GM23338 (cell line): ENCODE data around the gene CACNA1A. TPM values are rescaled to one million over a fixed set of nuclear protein-coding genes. Genes with fewer than 3 reads are reported as not detected.

Experiments used
- ATAC-seq: fragments of 200-7000 bp; cut with Tn5 transposase; 3 replicates; pipeline ENCODE4 v1.9.1; 2020
- DNase-seq: peaks from one replicate; pipeline ENCODE4 v3.0.0-alpha.2; 2015; ENCODE audit warnings: low spot score
- H2AFZ ChIP-seq: fragments of 200-600 bp; sonication (generic); 2 replicates; pipeline ENCODE4 v1.8.0; 2016; ENCODE audit warnings: antibody characterized with exemption, mild to moderate bottlenecking, moderate library complexity
- H3F3A ChIP-seq: fragments of 200-600 bp; sonication (generic); replicated peaks from 2 replicates; pipeline ENCODE4 v1.8.0; 2017; ENCODE audit warnings: antibody characterized with exemption, mixed run types, low read depth
- H3K27ac ChIP-seq: fragments of 200-600 bp; sonication (generic); 2 replicates; pipeline ENCODE4 v1.6.1; 2016; ENCODE audit warnings: low read depth
- H3K27me3 ChIP-seq: fragments of 200-600 bp; sonication (generic); 2 replicates; pipeline ENCODE4 v1.8.0; 2016; ENCODE audit warnings: mild to moderate bottlenecking, mixed run types, moderate library complexity; ENCODE audit not compliant: insufficient read depth
- H3K36me3 ChIP-seq: fragments of 200-600 bp; sonication (generic); 2 replicates; pipeline ENCODE4 v1.8.0; 2016; ENCODE audit warnings: mild to moderate bottlenecking; ENCODE audit not compliant: insufficient read depth
- H3K4me1 ChIP-seq: fragments of 200-600 bp; sonication (generic); 2 replicates; pipeline ENCODE4 v1.8.0; 2016; ENCODE audit warnings: mild to moderate bottlenecking, moderate library complexity; ENCODE audit not compliant: insufficient read depth
- H3K4me2 ChIP-seq: fragments of 200-600 bp; sonication (generic); 2 replicates; pipeline ENCODE4 v1.7.1; 2017; ENCODE audit warnings: mixed run types
- H3K4me3 ChIP-seq: fragments of 200-600 bp; sonication (generic); 2 replicates; pipeline ENCODE4 v1.6.1; 2016; ENCODE audit warnings: mixed run types
- H3K79me2 ChIP-seq: fragments of 200-600 bp; sonication (generic); replicated peaks from 2 replicates; pipeline ENCODE4 v1.8.0; 2017; ENCODE audit warnings: mild to moderate bottlenecking; ENCODE audit not compliant: insufficient read depth
- H3K9me2 ChIP-seq: fragments of 200-600 bp; sonication (generic); 2 replicates; pipeline ENCODE4 v1.8.0; 2017; ENCODE audit not compliant: insufficient read depth
- H4K20me1 ChIP-seq: fragments of 200-600 bp; sonication (generic); replicated peaks from 2 replicates; pipeline ENCODE4 v1.8.0; 2017; ENCODE audit warnings: mild to moderate bottlenecking; ENCODE audit not compliant: insufficient read depth
- H3K27ac Mint-ChIP-seq: 2 replicates; pipeline ENCODE4 v1.8.0; 2020; ENCODE audit warnings: inconsistent platforms, mild to moderate bottlenecking, moderate library complexity, mixed read lengths
- H3K27me3 Mint-ChIP-seq: 3 replicates; pipeline ENCODE4 v1.8.0; 2022; ENCODE audit warnings: low read depth, mild to moderate bottlenecking, moderate library complexity, mixed read lengths, inconsistent platforms; ENCODE audit not compliant: insufficient read depth, poor library complexity
- H3K36me3 Mint-ChIP-seq: 3 replicates; pipeline ENCODE4 v1.8.0; 2021; ENCODE audit warnings: low read depth, mild to moderate bottlenecking, inconsistent platforms, moderate library complexity, mixed read lengths
- H3K4me1 Mint-ChIP-seq: 3 replicates; pipeline ENCODE4 v1.8.0; 2020; ENCODE audit warnings: mild to moderate bottlenecking, inconsistent platforms, mixed read lengths
- H3K4me3 Mint-ChIP-seq: 3 replicates; pipeline ENCODE4 v1.8.0; 2021; ENCODE audit warnings: moderate library complexity, mild to moderate bottlenecking, inconsistent platforms, mixed read lengths
- H3K9me3 Mint-ChIP-seq: 3 replicates; pipeline ENCODE4 v1.8.0; 2020; ENCODE audit warnings: moderate library complexity, mild to moderate bottlenecking, inconsistent platforms, mixed read lengths
- EZH2phosphoT487 ChIP-seq: fragments of 200-600 bp; sonication (generic); IDR thresholded peaks from one replicate; pipeline ENCODE4 v1.8.1; 2018; ENCODE audit warnings: antibody characterized with exemption; ENCODE audit not compliant: unreplicated experiment
- JUNB ChIP-seq: IDR thresholded peaks from one replicate; pipeline ENCODE4 v1.6.1; 2016; ENCODE audit warnings: antibody characterized with exemption; ENCODE audit not compliant: unreplicated experiment
- POLR2AphosphoS5 ChIP-seq: IDR thresholded peaks from 2 replicates; pipeline ENCODE4 v1.6.1; 2016; ENCODE audit warnings: antibody characterized with exemption, low read depth
- REST ChIP-seq: IDR thresholded peaks from one replicate; pipeline ENCODE4 v1.6.1; 2018; ENCODE audit warnings: antibody characterized with exemption; ENCODE audit not compliant: unreplicated experiment
- ZNF114 ChIP-seq: fragments of 250-450 bp; sonication (Bioruptor Pico); IDR thresholded peaks from 2 replicates; pipeline ENCODE4 v1.5.0; 2020; ENCODE audit warnings: mild to moderate bottlenecking, moderate library complexity
- polyA plus RNA-seq: library from polyadenylated mRNA; unstranded; fragments of >200 nt; fragmentation: Nextera tagmentation; extraction: Ambion mirVana; gene quantifications from 2 replicates; pipeline ENCODE4 v1.2.1, GENCODE V29; 2016
- total RNA-seq: library from RNA; depleted of rRNA; stranded (reverse); fragments of >200 nt; shearing (Covaris generic); gene quantifications from 2 replicates; pipeline ENCODE4 v1.2.3, GENCODE V29; 2014
- TF ChIP-seq, protein P1 (sequence below): fragments of 250-450 bp; sonication (Bioruptor Pico); IDR thresholded peaks from 2 replicates; pipeline ENCODE4 v1.5.0; 2020; ENCODE audit warnings: mild to moderate bottlenecking, moderate library complexity
- TF ChIP-seq, protein P2 (sequence below), 2 experiments: fragments of 200-600 bp in 1 of 2; sonication (generic) in 1 of 2; conservative IDR thresholded peaks; 2 replicates each; pipeline versions ENCODE4 v1.5.1 to v1.6.1; 2016 to 2017; ENCODE audit warnings: antibody characterized with exemption in 2 of 2, low read depth in 2 of 2, mild to moderate bottlenecking in 2 of 2, moderate library complexity in 1 of 2

The CACNA1A gene
- total and polyA plus RNA-seq, 2 experiments from 2014 or later, result 7.4 to 20.3 TPM

- TF ChIP-seq, protein P1, sequence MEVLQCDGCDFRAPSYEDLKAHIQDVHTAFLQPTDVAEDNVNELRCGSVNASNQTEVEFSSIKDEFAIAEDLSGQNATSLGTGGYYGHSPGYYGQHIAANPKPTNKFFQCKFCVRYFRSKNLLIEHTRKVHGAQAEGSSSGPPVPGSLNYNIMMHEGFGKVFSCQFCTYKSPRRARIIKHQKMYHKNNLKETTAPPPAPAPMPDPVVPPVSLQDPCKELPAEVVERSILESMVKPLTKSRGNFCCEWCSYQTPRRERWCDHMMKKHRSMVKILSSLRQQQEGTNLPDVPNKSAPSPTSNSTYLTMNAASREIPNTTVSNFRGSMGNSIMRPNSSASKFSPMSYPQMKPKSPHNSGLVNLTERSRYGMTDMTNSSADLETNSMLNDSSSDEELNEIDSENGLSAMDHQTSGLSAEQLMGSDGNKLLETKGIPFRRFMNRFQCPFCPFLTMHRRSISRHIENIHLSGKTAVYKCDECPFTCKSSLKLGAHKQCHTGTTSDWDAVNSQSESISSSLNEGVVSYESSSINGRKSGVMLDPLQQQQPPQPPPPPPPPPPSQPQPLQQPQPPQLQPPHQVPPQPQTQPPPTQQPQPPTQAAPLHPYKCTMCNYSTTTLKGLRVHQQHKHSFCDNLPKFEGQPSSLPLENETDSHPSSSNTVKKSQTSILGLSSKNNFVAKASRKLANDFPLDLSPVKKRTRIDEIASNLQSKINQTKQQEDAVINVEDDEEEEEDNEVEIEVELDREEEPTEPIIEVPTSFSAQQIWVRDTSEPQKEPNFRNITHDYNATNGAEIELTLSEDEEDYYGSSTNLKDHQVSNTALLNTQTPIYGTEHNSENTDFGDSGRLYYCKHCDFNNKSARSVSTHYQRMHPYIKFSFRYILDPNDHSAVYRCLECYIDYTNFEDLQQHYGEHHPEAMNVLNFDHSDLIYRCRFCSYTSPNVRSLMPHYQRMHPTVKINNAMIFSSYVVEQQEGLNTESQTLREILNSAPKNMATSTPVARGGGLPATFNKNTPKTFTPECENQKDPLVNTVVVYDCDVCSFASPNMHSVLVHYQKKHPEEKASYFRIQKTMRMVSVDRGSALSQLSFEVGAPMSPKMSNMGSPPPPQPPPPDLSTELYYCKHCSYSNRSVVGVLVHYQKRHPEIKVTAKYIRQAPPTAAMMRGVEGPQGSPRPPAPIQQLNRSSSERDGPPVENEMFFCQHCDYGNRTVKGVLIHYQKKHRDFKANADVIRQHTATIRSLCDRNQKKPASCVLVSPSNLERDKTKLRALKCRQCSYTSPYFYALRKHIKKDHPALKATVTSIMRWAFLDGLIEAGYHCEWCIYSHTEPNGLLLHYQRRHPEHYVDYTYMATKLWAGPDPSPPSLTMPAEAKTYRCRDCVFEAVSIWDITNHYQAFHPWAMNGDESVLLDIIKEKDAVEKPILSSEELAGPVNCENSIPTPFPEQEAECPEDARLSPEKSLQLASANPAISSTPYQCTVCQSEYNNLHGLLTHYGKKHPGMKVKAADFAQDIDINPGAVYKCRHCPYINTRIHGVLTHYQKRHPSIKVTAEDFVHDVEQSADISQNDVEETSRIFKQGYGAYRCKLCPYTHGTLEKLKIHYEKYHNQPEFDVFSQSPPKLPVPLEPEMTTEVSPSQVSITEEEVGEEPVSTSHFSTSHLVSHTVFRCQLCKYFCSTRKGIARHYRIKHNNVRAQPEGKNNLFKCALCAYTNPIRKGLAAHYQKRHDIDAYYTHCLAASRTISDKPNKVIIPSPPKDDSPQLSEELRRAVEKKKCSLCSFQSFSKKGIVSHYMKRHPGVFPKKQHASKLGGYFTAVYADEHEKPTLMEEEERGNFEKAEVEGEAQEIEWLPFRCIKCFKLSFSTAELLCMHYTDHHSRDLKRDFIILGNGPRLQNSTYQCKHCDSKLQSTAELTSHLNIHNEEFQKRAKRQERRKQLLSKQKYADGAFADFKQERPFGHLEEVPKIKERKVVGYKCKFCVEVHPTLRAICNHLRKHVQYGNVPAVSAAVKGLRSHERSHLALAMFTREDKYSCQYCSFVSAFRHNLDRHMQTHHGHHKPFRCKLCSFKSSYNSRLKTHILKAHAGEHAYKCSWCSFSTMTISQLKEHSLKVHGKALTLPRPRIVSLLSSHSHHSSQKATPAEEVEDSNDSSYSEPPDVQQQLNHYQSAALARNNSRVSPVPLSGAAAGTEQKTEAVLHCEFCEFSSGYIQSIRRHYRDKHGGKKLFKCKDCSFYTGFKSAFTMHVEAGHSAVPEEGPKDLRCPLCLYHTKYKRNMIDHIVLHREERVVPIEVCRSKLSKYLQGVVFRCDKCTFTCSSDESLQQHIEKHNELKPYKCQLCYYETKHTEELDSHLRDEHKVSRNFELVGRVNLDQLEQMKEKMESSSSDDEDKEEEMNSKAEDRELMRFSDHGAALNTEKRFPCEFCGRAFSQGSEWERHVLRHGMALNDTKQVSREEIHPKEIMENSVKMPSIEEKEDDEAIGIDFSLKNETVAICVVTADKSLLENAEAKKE (CRISPR knock-in tag), result no peak
- TF ChIP-seq POLR2AphosphoS5 (no peak), JUNB (no peak), ZNF114 (no peak)
Observed at GRCh38 chr19:13538601-13539253, 32.4 kb upstream of the CACNA1A start (continued).

DNA sequence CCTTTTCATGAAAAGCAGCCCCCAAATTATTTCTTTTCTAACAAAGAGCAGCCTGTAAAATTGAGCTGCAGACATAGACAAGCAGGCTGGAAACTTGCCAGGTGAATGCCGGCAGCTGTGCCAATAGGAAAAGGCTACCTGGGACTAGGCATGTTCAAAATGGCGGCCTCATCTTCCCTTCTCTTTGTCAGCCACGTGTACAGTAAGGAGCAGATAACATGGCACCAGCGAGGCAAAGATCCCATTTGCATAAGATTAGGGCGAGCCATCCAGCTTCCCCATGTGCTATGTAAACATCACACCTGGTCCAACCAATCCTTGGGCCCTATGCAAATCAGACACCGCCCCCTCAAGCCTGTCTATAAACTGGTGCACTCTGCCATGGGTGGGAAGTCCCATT is 31.2 kb upstream of the CACNA1A start:
- peak; percentile 68 for DNase-seq
- Histone ChIP-seq H3K27me3 (no peaks in the 10 kb centered on the region), H3K4me2 (no peak overlapping the region), H3K27ac (no peak overlapping the region), H3K9me2 (peaks cover 6% of the 10 kb centered on the region; the same call in 1 of the 2 replicates), H4K20me1 (no peaks in the 10 kb centered on the region), H3F3A (no peaks in the 10 kb centered on the region; the same call in 1 of the 2 replicates), H2AFZ (0 out of 2 replicates have a peak overlapping the region, but pooled peaks have one; percentile 39), H3K36me3 (no peaks in the 10 kb centered on the region), H3K4me1 (no peaks in the 10 kb centered on the region), H3K4me3 (no peak overlapping the region), H3K79me2 (no peaks in the 10 kb centered on the region)
- Mint-ChIP-seq H3K4me1 (peaks cover 7% of the 10 kb centered on the region; the same call in 2 of the 3 replicates), H3K36me3 (no peaks in the 10 kb centered on the region), H3K27me3 (peaks cover 4% of the 10 kb centered on the region), H3K4me3 (no peak overlapping the region), H3K27ac (no peak overlapping the region), H3K9me3 (no peaks in the 10 kb centered on the region)
- peak; percentile 87 for ATAC-seq
- TF ChIP-seq, protein P2, sequence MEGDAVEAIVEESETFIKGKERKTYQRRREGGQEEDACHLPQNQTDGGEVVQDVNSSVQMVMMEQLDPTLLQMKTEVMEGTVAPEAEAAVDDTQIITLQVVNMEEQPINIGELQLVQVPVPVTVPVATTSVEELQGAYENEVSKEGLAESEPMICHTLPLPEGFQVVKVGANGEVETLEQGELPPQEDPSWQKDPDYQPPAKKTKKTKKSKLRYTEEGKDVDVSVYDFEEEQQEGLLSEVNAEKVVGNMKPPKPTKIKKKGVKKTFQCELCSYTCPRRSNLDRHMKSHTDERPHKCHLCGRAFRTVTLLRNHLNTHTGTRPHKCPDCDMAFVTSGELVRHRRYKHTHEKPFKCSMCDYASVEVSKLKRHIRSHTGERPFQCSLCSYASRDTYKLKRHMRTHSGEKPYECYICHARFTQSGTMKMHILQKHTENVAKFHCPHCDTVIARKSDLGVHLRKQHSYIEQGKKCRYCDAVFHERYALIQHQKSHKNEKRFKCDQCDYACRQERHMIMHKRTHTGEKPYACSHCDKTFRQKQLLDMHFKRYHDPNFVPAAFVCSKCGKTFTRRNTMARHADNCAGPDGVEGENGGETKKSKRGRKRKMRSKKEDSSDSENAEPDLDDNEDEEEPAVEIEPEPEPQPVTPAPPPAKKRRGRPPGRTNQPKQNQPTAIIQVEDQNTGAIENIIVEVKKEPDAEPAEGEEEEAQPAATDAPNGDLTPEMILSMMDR (conservative IDR thresholded peaks at IDR 0.05; ENCODE audit: low read depth in 2 of 2), result no peak
- no peak for TF ChIP-seq EZH2phosphoT487
- no peak for TF ChIP-seq REST
